ENCODE results near the gene ZNF135. TPM values are rescaled to one million over a fixed set of nuclear protein-coding genes. Genes with fewer than 3 reads are reported as not detected.

The ZNF135 gene
- total RNA-seq, 2 donors from 2014 or later, result 0.16 to 0.57 TPM

- no peaks in the 10 kb centered on the region for H3K27me3 Mint-ChIP-seq
- no peak for ATAC-seq
- DNase-seq, result no peak
- H3K9me3 ChIP-seq (ENCODE audit: control insufficient read depth, low read length, poor library complexity, severe bottlenecking), result peaks cover 3% of the 10 kb centered on the region
- no peaks in the 10 kb centered on the region for H3K4me1 Mint-ChIP-seq
- peaks cover 4% of the 10 kb centered on the region for H3K36me3 Mint-ChIP-seq (ENCODE audit: low read depth)
- H3K27ac Mint-ChIP-seq, result no peak overlapping the region
- H3K4me3 Mint-ChIP-seq, result no peak overlapping the region
These were observed 21.0 kb upstream of the ZNF135 start for GRCh38 chr19:58037927-58038687.

- Mint-ChIP-seq H3K4me3 (no peak overlapping the region), H3K27ac (no peak overlapping the region), H3K27me3 (no peaks in the 10 kb centered on the region), H3K36me3 (ENCODE audit: low read depth) (peaks cover 4% of the 10 kb centered on the region), H3K4me1 (no peaks in the 10 kb centered on the region)
- no peak for ATAC-seq
- peaks cover 3% of the 10 kb centered on the region for H3K9me3 ChIP-seq (ENCODE audit: control insufficient read depth, low read length, poor library complexity, severe bottlenecking)
- no peak for DNase-seq
These were observed 20.3 kb upstream of the ZNF135 start for GRCh38 chr19:58038688-58039204.

- peaks cover 4% of the 10 kb centered on the region for H3K36me3 Mint-ChIP-seq (ENCODE audit: low read depth)
- H3K27ac Mint-ChIP-seq, result no peak overlapping the region
- H3K27me3 Mint-ChIP-seq, result no peaks in the 10 kb centered on the region
- peaks cover 3% of the 10 kb centered on the region for H3K9me3 ChIP-seq (ENCODE audit: control insufficient read depth, low read length, poor library complexity, severe bottlenecking)
- no peak for DNase-seq
- no peak overlapping the region for H3K4me3 Mint-ChIP-seq
- ATAC-seq, result no peak
- no peaks in the 10 kb centered on the region for H3K4me1 Mint-ChIP-seq
These were observed 18.1 kb upstream of the ZNF135 start for GRCh38 chr19:58040751-58041525.

DNA sequence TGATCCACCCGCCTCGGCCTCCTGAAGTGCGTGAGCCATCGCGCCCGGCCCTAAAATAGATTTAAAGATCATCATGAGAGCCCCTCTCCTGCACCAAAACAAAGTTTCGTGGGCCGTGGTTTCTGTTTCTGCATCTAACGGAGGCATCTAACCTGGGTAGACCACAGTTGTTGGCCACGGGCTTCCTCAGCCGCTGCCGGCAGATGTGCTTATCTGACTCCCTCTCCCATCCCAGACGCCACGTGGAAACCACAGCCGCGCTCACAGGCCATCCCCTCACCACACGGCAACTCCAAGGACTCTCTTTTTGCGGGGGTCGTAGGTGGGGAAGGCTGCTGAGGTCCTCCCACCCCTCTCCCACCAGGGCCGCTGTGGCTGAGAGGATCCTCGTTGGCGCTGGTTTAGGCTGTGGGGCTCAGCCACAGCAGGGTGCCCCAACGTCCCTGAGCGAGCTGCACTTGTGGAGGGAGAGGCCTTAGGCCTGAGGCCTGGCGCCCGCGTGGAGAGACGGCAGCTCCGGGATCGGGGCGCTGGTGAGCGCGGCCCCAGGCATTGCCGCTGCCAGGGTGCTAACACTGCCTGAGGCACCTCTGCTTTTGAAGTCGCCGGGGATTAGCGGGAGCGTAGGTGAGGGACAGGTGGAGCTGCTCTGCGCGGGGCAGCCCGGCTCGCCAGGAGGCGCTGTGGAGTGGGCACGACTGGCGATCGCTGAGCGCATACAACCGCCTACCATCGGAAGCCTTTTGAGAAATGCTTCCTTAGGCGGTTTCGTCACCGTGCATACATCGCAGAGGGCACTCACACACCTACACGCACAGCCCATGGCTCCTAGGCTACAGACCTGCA lies 16.4 kb upstream of the ZNF135 start:
- Mint-ChIP-seq H3K36me3 (ENCODE audit: low read depth) (peaks cover 4% of the 10 kb centered on the region), H3K27me3 (no peaks in the 10 kb centered on the region), H3K4me1 (no peaks in the 10 kb centered on the region)

GRCh38 chr19:58044391-58044790 lies 14.7 kb upstream of the ZNF135 start:
- ATAC-seq (no peak), DNase-seq (no peak)
- no peaks in the 10 kb centered on the region for H3K36me3 Mint-ChIP-seq (ENCODE audit: low read depth)
- H3K27ac Mint-ChIP-seq, result no peak overlapping the region
- no peaks in the 10 kb centered on the region for H3K4me1 Mint-ChIP-seq
- no peaks in the 10 kb centered on the region for H3K27me3 Mint-ChIP-seq
- H3K9me3 ChIP-seq (ENCODE audit: control insufficient read depth, low read length, poor library complexity, severe bottlenecking), result peaks cover 3% of the 10 kb centered on the region
- H3K4me3 Mint-ChIP-seq, result no peak overlapping the region

More for the DNA sequence above, 16.4 kb upstream of the ZNF135 start:
- DNase-seq (no peak), ATAC-seq (no peak)
- peaks cover 3% of the 10 kb centered on the region for H3K9me3 ChIP-seq (ENCODE audit: control insufficient read depth, low read length, poor library complexity, severe bottlenecking)
- H3K4me3 Mint-ChIP-seq, result no peak overlapping the region
- no peak overlapping the region for H3K27ac Mint-ChIP-seq

- Mint-ChIP-seq H3K4me1 (no peaks in the 10 kb centered on the region), H3K27ac (no peak overlapping the region), H3K4me3 (no peak overlapping the region), H3K27me3 (no peaks in the 10 kb centered on the region), H3K36me3 (ENCODE audit: low read depth) (no peaks in the 10 kb centered on the region)
- no peaks in the 10 kb centered on the region for H3K9me3 ChIP-seq (ENCODE audit: control insufficient read depth, low read length, poor library complexity, severe bottlenecking)
- DNase-seq (no peak), ATAC-seq (no peak)
These were observed 14.2 kb upstream of the ZNF135 start for GRCh38 chr19:58044886-58045285.

DNA sequence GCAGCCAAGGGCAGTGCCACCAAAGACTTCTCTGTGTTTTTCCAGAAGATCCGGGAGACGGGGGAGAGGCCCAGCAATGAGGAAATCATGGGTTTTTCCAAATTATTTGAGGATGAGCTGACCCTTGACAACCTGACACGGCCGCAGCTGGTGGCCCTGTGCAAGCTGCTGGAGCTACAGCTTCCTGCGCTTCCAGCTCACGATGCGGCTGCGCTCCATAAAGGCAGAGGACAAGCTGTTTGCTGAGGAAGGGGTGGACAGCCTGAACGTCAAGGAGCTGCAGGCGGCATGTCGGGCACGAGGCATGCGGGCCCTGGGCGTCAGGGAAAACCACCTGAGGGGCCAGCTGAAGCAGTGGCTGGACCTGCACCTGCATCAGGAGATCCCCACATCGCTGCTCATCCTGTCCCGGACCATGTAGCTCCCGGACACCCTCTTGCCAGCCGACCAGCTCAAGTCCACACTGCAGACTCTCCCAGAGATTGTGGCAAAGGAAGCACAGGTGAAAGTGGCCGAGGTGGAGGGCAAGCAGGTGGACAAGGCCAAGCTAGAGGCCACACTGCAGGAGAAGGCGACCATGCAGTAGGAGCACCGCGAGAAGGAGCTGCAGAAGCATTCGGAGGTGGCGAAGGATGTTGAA lies 13.6 kb upstream of the ZNF135 start:
- Mint-ChIP-seq H3K4me3 (no peak overlapping the region), H3K27ac (no peak overlapping the region), H3K4me1 (no peaks in the 10 kb centered on the region), H3K27me3 (no peaks in the 10 kb centered on the region), H3K36me3 (ENCODE audit: low read depth) (no peaks in the 10 kb centered on the region)
- DNase-seq, result no peak
- ATAC-seq, result no peak
- H3K9me3 ChIP-seq (ENCODE audit: control insufficient read depth, low read length, poor library complexity, severe bottlenecking), result no peaks in the 10 kb centered on the region

- Mint-ChIP-seq H3K27ac (no peak overlapping the region), H3K4me1 (no peaks in the 10 kb centered on the region), H3K36me3 (ENCODE audit: low read depth) (no peaks in the 10 kb centered on the region), H3K27me3 (no peaks in the 10 kb centered on the region), H3K4me3 (no peak overlapping the region)
- no peaks in the 10 kb centered on the region for H3K9me3 ChIP-seq (ENCODE audit: control insufficient read depth, low read length, poor library complexity, severe bottlenecking)
- ATAC-seq, result no peak
- DNase-seq, result no peak
These were observed 12.2 kb upstream of the ZNF135 start for GRCh38 chr19:58046856-58047255.

DNA sequence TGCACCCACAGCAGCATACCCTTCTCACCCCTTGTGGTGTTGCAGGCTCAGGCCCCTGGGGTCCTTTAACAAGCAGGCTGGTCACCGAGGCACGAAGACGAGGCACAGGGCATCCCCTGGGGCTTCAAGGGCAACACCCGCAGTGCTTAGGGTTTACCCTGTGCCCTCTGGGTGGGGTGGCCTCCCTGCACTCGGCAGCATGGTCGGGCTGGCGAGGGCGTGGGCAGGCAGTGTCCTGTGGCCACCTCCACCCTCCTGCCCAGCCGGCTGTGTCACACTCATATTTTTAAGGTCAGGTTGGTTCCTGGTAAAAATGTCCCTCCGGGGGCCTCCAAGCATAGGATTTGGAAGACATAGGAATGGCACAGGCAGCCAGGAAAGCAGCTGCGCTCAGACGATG lies 11.4 kb upstream of the ZNF135 start:
- Mint-ChIP-seq H3K27me3 (no peaks in the 10 kb centered on the region), H3K27ac (no peak overlapping the region), H3K4me1 (no peaks in the 10 kb centered on the region), H3K4me3 (no peak overlapping the region), H3K36me3 (ENCODE audit: low read depth) (no peaks in the 10 kb centered on the region)
- no peaks in the 10 kb centered on the region for H3K9me3 ChIP-seq (ENCODE audit: control insufficient read depth, low read length, poor library complexity, severe bottlenecking)
- DNase-seq, result no peak
- ATAC-seq, result no peak

DNA sequence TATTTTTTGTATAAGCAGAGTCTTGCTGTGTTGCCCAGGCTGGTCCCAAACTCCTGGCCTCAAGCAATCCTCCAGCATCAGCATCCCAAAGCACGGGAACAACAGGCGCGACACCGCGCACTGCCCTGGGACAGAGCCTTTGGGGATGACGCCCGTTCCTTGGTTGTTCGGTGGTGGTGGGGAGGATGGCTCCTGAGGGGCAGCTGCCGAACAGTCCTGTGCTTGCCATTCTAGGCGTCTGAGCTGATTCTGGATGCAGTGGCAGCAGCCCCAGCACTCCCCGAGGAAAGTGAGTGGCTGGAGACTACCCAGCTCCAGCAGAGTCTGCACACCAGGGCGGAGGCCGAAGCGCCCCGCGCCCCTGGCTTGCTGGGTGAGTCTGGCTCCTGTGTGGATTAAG lies 6.8 kb upstream of the ZNF135 start:
- H3K9me3 ChIP-seq (ENCODE audit: control insufficient read depth, low read length, poor library complexity, severe bottlenecking), result no peaks in the 10 kb centered on the region
- peaks cover 2% of the 10 kb centered on the region for H3K36me3 Mint-ChIP-seq (ENCODE audit: low read depth)
- no peaks in the 10 kb centered on the region for H3K4me1 Mint-ChIP-seq
- DNase-seq, result no peak
- H3K27ac Mint-ChIP-seq, result no peak overlapping the region
- ATAC-seq, result no peak
- H3K27me3 Mint-ChIP-seq, result no peaks in the 10 kb centered on the region
- no peak overlapping the region for H3K4me3 Mint-ChIP-seq

DNA sequence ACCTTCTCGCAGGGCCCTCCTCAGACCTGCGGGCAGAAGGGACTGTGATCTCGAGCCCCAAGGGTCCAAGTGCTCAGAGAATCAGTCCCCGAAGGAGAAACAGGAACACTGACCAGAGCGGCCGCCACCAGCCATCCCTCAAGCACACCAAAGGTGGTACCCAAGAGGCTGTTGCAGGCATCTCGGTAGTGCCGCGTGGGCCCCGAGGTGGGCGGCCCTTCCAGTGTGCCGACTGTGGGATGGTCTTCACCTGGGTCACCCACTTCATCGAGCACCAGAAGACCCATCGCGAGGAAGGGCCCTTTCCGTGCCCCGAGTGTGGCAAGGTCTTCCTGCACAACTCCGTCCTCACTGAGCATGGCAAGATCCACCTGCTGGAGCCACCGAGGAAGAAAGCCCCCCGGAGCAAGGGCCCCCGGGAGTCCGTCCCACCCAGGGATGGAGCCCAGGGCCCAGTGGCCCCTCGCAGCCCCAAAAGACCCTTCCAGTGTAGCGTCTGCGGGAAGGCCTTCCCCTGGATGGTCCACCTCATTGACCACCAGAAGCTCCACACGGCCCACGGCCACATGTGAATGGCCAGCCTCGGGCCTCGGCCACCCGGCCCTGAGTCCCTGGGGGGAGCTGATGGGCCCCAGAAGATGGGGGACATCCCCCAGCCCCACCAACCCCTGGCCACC lies 5.5 kb upstream of the ZNF135 start:
- H3K27ac Mint-ChIP-seq, result no peak overlapping the region
- H3K4me1 Mint-ChIP-seq, result no peaks in the 10 kb centered on the region
- no peaks in the 10 kb centered on the region for H3K9me3 ChIP-seq (ENCODE audit: control insufficient read depth, low read length, poor library complexity, severe bottlenecking)
- H3K4me3 Mint-ChIP-seq, result no peak overlapping the region
- no peaks in the 10 kb centered on the region for H3K27me3 Mint-ChIP-seq
- peaks cover 2% of the 10 kb centered on the region for H3K36me3 Mint-ChIP-seq (ENCODE audit: low read depth)
- DNase-seq (no peak), ATAC-seq (no peak)

Data from T-helper 17 cell (primary cell).